HG02642 (cell line): ENCODE measurements around the gene PTPRB.
"Not testable (repeated sequence)": the region's sequence is repeated elsewhere in the genome, so short reads cannot be mapped to it uniquely, and the experiment has no call there.

Experiments used
- ATAC-seq: cut with Tn5 transposase; IDR thresholded peaks from one replicate; pipeline ENCODE4 v1.9.1; 2021; ENCODE audit warnings: mild to moderate bottlenecking; ENCODE audit not compliant: unreplicated experiment, poor library complexity

PTPRB gene

DNA sequence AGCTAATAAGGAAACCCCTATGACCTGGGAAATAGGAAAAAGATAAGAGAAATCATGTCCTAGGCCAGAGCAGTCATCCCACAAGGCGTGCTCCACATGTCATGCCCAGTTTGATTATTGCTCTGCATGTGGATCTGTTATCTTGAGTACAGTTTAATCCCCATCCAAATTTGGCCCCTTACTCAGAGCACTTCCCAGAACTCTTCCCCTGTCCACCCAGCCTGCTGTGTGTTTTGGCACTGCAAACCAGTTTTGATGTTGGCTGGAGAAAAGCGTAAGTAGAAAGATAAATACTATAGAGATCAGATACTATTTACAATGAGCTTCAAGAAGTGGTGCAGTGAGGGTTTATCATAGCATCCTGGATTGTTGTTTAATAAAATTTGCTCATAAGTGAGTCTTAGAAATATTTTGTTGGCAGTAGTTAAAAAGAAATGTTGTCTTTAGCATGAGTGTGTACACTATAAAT is 83.8 kb downstream of the PTPRB start:
- ATAC-seq, result no peak

DNA sequence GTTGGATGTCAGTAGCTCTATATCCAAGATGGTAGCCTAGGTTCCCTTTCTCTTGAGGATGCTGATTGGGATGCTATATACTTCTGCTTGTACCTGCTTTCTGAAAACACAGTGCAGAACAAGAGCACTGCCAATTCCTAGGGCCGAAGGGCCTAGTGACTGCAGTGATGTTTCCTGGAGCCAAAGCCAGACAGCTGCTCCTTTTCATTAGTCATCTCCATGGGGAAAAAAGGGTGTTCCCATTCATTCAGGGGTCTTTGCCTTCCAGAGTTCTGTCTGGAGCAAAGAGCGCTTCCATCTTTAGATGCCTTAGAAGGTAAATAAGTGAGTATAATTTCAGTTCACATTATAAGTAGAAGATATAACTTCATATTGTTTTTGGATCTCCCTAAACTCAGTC is 85.5 kb downstream of the PTPRB start:
- no peak for ATAC-seq

- ATAC-seq, result no peak
Measured at GRCh38 chr12:70550180-70550577, 87.0 kb downstream of the PTPRB start.

DNA sequence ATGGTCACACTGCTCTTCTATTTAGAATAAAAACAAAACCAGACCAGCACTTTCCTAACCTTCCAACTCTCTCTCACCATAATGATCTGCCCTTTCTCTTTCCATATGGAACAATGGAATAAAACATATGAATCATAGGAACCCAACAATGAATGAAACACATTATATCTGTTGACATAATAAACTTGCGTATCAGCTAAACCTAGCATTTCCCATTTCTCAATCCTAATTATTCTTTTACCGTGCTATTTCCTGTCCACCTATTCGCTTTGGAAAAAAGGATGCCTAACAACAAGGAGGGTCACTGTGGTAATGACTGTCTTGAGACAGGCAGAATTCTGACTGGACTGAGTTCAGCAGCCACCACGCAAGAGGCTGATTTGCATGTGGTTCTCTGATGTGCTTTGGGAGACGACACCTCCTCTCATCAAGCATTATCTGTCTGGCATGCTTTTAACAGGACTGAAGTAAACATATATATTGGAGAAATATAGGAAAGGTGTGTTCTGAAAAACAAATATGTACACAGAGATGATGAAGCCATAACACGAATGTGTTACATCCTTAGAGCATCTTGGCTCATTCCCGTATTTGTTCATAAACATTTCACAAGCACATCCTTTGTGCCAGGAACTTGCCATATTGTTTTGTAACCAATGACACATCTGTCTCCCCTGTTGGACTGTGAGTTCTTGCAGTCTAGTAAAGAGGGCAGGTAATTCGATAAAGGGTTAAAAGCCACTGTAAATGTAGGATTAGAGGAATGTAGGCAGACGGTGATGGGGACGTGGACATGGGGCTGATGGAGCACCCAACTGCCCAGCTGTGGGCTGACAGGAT is 87.7 kb downstream of the PTPRB start:
- ATAC-seq, result no peak

GRCh38 chr12:70543444-70543843 is 93.8 kb downstream of the PTPRB start:
- no peak for ATAC-seq

DNA sequence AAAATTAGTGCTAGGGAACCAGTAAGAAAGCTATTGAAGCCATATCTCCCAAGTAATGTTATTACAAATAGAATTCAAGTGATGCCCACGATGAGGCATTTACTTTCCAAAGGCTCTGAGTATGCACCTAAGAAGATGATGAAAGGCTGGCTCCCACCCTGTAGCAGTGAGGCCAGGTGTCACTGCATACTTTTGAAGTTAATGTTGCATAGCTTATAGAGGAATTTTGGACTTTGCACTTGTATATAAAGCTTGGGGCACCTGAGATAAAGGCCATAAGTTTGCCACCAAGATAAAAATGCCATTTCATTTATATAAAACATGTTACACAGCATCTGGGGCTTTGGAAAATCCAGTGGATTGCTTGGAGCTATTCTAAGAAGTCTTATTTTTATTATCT is 96.2 kb downstream of the PTPRB start:
- ATAC-seq, result no peak

DNA sequence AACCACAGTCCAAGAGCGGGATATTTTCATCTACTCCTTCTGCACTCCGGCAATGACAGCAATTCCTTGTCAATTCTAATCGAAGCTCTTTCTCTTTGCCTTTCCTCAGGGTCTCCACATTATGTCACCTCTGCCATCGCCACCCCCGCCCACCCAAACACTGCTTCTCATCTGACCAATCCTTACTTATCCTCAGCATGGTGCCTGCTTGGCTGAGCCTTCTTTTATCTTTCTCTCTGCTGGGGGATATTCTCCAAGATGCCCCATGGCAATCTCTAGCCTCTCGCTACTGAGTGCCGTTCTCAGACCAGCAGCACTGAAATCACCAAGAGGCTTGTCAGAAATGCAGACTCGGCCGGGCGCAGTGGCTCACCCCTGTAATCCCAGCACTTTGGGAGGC is 100.6 kb downstream of the PTPRB start:
- no peak for ATAC-seq

DNA sequence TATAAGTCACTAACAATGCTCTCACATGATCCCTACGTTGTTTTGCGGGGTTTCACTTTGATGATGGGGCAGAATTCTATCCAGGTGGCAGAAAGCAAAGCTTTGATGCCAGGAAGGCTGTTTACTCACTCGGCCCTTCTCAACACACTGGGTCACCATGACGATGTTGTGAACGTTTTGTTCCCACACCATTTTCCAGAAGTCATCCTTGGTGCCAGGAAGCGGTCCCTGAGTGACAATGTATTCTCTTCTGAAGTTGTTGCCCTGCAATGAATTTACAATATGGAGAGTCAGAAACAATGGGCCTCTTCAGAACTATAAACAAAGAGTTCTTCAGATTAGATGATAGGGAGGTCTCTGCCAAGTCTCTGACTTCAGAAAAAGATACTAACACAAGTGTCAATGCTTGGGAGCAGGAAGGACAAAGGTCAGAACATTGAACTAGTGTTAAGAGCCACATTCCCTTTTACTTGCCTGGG is 101.3 kb downstream of the PTPRB start:
- no peak for ATAC-seq

- no peak for ATAC-seq
Measured at GRCh38 chr12:70534466-70534865, 102.8 kb downstream of the PTPRB start.

GRCh38 chr12:70529647-70530046 is 107.6 kb downstream of the PTPRB start:
- no peak for ATAC-seq

- ATAC-seq, result no peak
Measured at GRCh38 chr12:70520847-70521246, 116.4 kb downstream of the PTPRB start.

GRCh38 chr12:70513426-70513825 is 123.8 kb downstream of the PTPRB start:
- no peak for ATAC-seq

GRCh38 chr12:70508178-70508577 is 129.1 kb downstream of the PTPRB start:
- ATAC-seq, result no peak

DNA sequence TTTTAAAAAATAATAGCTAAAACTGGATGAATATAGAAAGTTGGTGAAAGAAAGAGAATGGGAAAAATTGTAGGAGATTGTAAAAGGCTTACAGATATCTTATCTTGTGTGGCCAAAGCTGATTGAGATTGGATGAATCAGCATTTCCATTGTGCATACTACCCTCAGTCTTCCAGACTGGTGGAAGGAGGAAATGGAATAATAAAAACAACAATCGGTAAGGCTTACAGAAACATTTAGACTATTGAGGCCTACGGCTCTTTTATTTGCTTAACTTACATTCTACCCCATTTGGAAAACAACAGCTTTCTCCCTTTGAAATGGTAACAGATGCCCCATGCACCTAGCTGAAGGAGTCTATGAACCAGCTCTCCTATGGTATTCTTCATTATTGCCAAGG is 129.8 kb downstream of the PTPRB start:
- ATAC-seq, result no peak

GRCh38 chr12:70497508-70497907 is 139.7 kb downstream of the PTPRB start:
- no peak for ATAC-seq

GRCh38 chr12:70492904-70493303 is 144.3 kb downstream of the PTPRB start:
- not testable (repeated sequence) for ATAC-seq

DNA sequence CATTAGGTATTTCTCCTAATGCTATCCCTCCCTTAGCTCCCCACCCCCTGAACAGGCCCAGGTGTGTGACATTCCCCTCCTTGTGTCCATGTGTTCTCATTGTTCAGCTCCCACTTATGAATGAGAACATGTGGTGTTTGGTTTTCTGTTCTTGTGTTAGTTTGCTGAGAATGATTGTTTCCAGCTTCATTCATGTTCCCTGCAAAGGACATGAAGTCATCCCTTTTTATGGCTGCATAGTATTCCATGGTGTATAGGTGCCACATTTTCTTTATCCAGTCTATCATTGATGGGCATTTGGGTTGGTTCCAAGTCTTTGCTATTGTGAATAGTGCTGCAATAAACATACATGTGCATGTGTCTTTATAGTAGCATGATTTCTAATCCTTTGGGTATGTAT is 146.3 kb downstream of the PTPRB start:
- ATAC-seq, result not testable (repeated sequence)

DNA sequence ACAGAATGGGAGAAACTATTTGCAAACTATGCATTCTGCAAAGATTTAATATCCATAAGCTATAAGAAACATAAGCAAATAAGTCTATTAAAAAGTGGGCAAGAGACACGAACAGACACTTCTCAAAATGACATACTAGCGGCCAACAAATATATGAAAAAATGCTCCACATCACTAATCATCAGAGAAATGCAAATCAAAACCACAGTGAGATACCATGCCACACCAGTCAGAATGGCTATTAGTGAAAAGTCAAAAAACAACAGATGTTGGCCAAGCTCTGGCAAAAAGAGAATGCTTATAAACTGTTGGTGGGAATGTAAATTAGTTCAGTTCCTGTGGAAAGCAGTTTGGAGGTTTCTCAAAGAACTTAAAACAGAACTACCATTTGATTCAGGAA is 149.8 kb downstream of the PTPRB start:
- peak; percentile 65 for ATAC-seq

DNA sequence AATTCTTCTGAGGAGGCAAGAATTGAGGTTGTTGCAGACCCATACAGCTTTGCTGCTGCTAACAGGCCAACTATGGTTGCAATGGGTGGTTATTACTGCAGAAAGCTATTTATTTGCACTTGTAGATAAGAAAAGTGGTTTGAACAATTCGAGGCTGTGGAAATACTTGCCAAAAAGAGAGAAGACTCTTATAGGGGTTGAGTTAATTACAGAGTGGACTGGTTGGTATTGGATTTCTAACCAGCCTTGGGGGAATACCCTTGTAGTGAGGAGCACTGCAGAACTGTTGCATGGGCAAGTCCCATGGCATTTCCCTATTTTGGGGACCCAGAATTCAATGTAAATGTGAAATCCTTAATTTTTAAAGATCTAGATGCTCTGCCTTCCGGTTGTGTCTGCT is 150.6 kb downstream of the PTPRB start:
- ATAC-seq, result peak; percentile 55

- no peak for ATAC-seq
Measured at GRCh38 chr12:70485704-70486103, 151.5 kb downstream of the PTPRB start.

GRCh38 chr12:70484464-70484863 is 152.8 kb downstream of the PTPRB start:
- no peak for ATAC-seq

DNA sequence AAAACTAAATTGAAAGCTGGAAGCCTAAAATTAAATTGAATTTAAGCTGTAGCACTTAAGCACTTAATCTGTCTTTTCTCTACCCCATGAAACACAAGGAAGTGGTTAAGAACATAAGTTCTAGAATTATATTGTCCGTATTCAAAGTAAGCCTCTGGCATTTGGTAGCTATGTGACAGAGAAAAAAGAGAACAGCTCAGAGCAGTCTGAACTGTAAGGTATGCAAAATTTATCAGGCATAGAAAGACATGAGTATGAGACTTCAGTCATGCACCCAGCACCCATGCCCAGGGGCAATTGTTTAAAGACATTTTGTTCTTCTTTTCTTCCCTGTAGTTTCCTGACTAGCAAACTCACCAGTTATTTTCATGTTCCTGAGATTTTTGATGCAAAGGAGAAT is 154.5 kb downstream of the PTPRB start:
- ATAC-seq, result no peak
